HEK293 (cell line): ENCODE measurements around the gene CD300LB.

Source experiments
- CTCF ChIA-PET: fragments of 350-600 bp; formaldehyde crosslinking; extraction: SDS; loops from one replicate; lab custom pipeline; 2021; ENCODE audit warnings: antibody characterized with exemption; lab: Yijun Ruan, JAX
- POLR2A ChIA-PET: fragments of 300-600 bp; formaldehyde crosslinking; extraction: SDS; loops from one replicate; lab custom pipeline; 2020; ENCODE audit warnings: antibody characterized with exemption, inconsistent platforms; lab: Yijun Ruan, JAX
- H3K27ac ChIP-seq: fragments of 200-500 bp; sonication (Bioruptor generic); 2 replicates; pipeline ENCODE4 v1.5.1; 2014; ENCODE audit warnings: low read depth, low read length, control low read depth, inconsistent platforms; ENCODE audit errors: extremely low read depth
- H3K36me3 ChIP-seq, 2 experiments: fragments of 200-500 bp in 1 of 2; sonication (Bioruptor generic) in 1 of 2; 1 replicate in 1 of 2; 2 replicates in 1 of 2; pipeline ENCODE4 v1.5.1; 2014 to 2017; ENCODE audit warnings: inconsistent platforms in 2 of 2, low read length in 2 of 2; ENCODE audit not compliant: control insufficient read depth in 2 of 2, insufficient read depth in 1 of 2
- H3K4me1 ChIP-seq: fragments of 200-500 bp; sonication (Bioruptor generic); 2 replicates; pipeline ENCODE4 v1.5.1; 2014; ENCODE audit warnings: mild to moderate bottlenecking, low read length, inconsistent platforms; ENCODE audit not compliant: control insufficient read depth, insufficient read depth
- H3K4me3 ChIP-seq: 2 replicates; pipeline ENCODE4 v1.5.1; 2011; ENCODE audit warnings: low read depth, mild to moderate bottlenecking, control low read depth, low read length, moderate library complexity
- H3K9me3 ChIP-seq: fragments of 200-500 bp; sonication (Bioruptor generic); 2 replicates; pipeline ENCODE4 v1.5.1; 2014; ENCODE audit warnings: low read depth, low read length, inconsistent platforms; ENCODE audit not compliant: control insufficient read depth, insufficient read depth
- GLI4 ChIP-seq: fragments of 450-650 bp; formaldehyde crosslinking; IDR thresholded peaks from 2 replicates; pipeline ENCODE4 v1.5.1; 2016; ENCODE audit warnings: missing biosample characterization, missing genetic modification characterization
- PBX3 ChIP-seq: sonication (generic); formaldehyde crosslinking; IDR thresholded peaks from 2 replicates; pipeline ENCODE4 v1.8.1; 2022; ENCODE audit warnings: mild to moderate bottlenecking, moderate library complexity, missing genetic modification reagents
- ZBTB49 ChIP-seq: fragments of 450-650 bp; formaldehyde crosslinking; IDR thresholded peaks from 2 replicates; pipeline ENCODE4 v1.5.1; 2016; ENCODE audit warnings: missing biosample characterization, missing genetic modification characterization, low read depth
- ZNF148 ChIP-seq: fragments of 450-650 bp; formaldehyde crosslinking; IDR thresholded peaks from 2 replicates; pipeline ENCODE4 v1.5.0; 2017; ENCODE audit warnings: missing biosample characterization, missing genetic modification characterization, borderline replicate concordance
- ZNF175 ChIP-seq: fragments of 450-650 bp; formaldehyde crosslinking; IDR thresholded peaks from 2 replicates; pipeline ENCODE4 v1.5.1; 2016; ENCODE audit warnings: missing biosample characterization, missing genetic modification characterization
- ZNF18 ChIP-seq: fragments of 450-650 bp; formaldehyde crosslinking; IDR thresholded peaks from 2 replicates; pipeline ENCODE4 v1.5.1; 2016; ENCODE audit warnings: missing biosample characterization, missing genetic modification characterization
- ZNF311 ChIP-seq: fragments of 450-650 bp; formaldehyde crosslinking; IDR thresholded peaks from 2 replicates; pipeline ENCODE4 v1.5.1; 2017; ENCODE audit warnings: missing biosample characterization, missing genetic modification characterization, borderline replicate concordance
- ZNF423 ChIP-seq: fragments of 450-650 bp; formaldehyde crosslinking; IDR thresholded peaks from 2 replicates; pipeline ENCODE4 v1.5.1; 2016; ENCODE audit warnings: missing biosample characterization, missing genetic modification characterization
- ZNF621 ChIP-seq: fragments of 450-650 bp; formaldehyde crosslinking; IDR thresholded peaks from 2 replicates; pipeline ENCODE4 v1.5.1; 2017; ENCODE audit warnings: missing biosample characterization, missing genetic modification characterization
- ZNF654 ChIP-seq: fragments of 450-650 bp; formaldehyde crosslinking; IDR thresholded peaks from 2 replicates; pipeline ENCODE4 v1.5.1; 2016; ENCODE audit warnings: low read depth, missing biosample characterization, missing genetic modification characterization
- ZSCAN4 ChIP-seq: fragments of 450-650 bp; formaldehyde crosslinking; IDR thresholded peaks from 2 replicates; pipeline ENCODE4 v1.5.1; 2017; ENCODE audit warnings: missing biosample characterization, missing genetic modification characterization

Gene CD300LB

GRCh38 chr17:74544991-74545842 is 13.9 kb upstream of the CD300LB start:
- ChIA-PET CTCF (interaction anchor here (0.6 to 0.7 kb wide), 3 partner anchors 15 to 314 kb away, joined by 4 to 7 read pairs (median 5); no protein-coding TSS in a partner anchor), POLR2A (no interaction called here)
- H3K27ac ChIP-seq: no peak overlapping the region

More at GRCh38 chr17:74544991-74545842, 13.9 kb upstream of the CD300LB start:
- Histone ChIP-seq H3K4me3 (no peak overlapping the region), H3K36me3 (no peaks in the 10 kb centered on the region), H3K4me1 (no peaks in the 10 kb centered on the region), H3K9me3 (no peaks in the 10 kb centered on the region)
- TF ChIP-seq ZNF654 (tag by site-specific recombination) (no peak), ZNF148 (tag by site-specific recombination) (0 out of 2 replicates have a peak, but pooled peaks have one; percentile 16), ZSCAN4 (peak; percentile 96), ZNF18 (tag by site-specific recombination) (peak; percentile 66; the same call in 1 of the 2 replicates), ZBTB49 (tag by site-specific recombination) (no peak), ZNF311 (tag by site-specific recombination) (0 out of 2 replicates have a peak, but pooled peaks have one; percentile 42), ZNF621 (tag by site-specific recombination) (0 out of 2 replicates have a peak, but pooled peaks have one; percentile 62), GLI4 (tag by site-specific recombination) (0 out of 2 replicates have a peak, but pooled peaks have one; percentile 35), ZNF175 (tag by site-specific recombination) (no peak), ZNF423 (no peak), PBX3 (no peak)
